ENCODE data around the gene BRMS1.

Gene BRMS1

DNA sequence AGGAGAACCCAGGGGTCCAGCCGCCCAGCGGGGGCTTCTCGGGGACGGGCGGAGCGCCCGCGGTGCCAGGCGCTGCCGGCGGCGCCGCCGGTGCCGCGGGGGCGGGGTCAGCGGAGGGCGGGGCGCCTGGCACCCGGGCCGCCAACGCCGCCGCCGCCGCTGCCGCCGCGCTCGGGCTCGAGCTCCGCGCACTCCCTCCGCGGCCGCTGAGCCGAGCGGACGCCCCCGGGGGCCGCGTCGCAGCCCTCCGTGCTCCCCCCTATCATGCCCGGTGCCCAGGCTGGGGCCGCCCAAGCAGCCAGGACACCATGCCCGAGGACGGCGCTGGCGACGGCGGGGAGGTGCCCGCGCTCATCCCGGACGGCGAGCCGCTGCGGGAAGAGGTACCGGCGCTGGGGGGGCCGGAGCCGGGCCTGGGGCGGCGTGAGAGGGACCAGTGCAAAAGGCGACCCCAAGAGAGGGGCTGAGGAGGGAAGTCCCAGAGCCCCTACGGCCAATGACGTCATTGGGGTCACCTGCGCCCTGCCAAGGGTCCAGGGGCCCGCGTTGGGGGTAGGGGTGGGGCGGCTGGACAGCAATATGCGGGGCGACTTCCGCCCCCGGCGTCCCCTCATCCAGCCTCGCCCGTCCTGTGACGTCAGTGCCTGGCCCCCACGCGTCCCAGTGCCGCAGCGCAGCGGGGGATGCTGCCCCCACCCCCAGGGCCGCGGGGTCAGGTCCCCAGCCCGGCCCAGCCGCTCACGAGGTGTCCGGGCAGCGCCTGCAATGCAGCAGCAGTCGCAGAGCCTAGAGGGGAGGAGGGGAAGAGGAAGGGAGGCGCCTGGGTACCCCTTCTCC is 53.0 kb downstream of the BRMS1 start, which contains the start of gene TMEM151A:
TSS of gene TMEM151A (plus strand) at position 189 of the 837 bp plus-strand sequence. CDS start at position 309, 120 bp downstream.
- H3K4me3 ChIP-seq (ENCODE audit: low read depth, low read length): peak within 1 kb of the TSS; percentile 60
- no peak for TF ChIP-seq CTCF (IDR thresholded peaks at IDR 0.05; ENCODE audit: low read depth, low read length)
- peak; percentile 56 for DNase-seq
- H3K4me1 ChIP-seq: peaks cover 5% of the 10 kb centered on the region
- H3K9me3 ChIP-seq: no peaks in the 10 kb centered on the region
- peaks cover under 1% of the 10 kb centered on the region; the same call in 1 of the 2 replicates for H3K36me3 ChIP-seq
- no peaks in the 10 kb centered on the region for H3K27me3 ChIP-seq

- Histone ChIP-seq H3K36me3 (peaks cover 3% of the 10 kb centered on the region; the same call in 1 of the 2 replicates), H3K4me1 (peaks cover 5% of the 10 kb centered on the region), H3K9me3 (no peaks in the 10 kb centered on the region), H3K4me3 (ENCODE audit: low read depth, low read length) (peak overlapping the region; percentile 60), H3K27me3 (no peaks in the 10 kb centered on the region)
- no peak for TF ChIP-seq CTCF (IDR thresholded peaks at IDR 0.05; ENCODE audit: low read depth, low read length)
- no peak for DNase-seq
Observed at GRCh38 chr11:66291303-66291705, 53.6 kb downstream of the BRMS1 start.

- no peaks in the 10 kb centered on the region for H3K27me3 ChIP-seq
- no peak for DNase-seq
- peaks cover 5% of the 10 kb centered on the region; the same call in 1 of the 2 replicates for H3K36me3 ChIP-seq
- no peaks in the 10 kb centered on the region for H3K9me3 ChIP-seq
- peaks cover 5% of the 10 kb centered on the region for H3K4me1 ChIP-seq
- peak overlapping the region; percentile 93 for H3K4me3 ChIP-seq (ENCODE audit: low read depth, low read length)
- TF ChIP-seq CTCF (IDR thresholded peaks at IDR 0.05; ENCODE audit: low read depth, low read length): no peak
Observed at GRCh38 chr11:66290330-66290621, 54.6 kb downstream of the BRMS1 start.

- H3K4me1 ChIP-seq: peaks cover 5% of the 10 kb centered on the region
- TF ChIP-seq CTCF (IDR thresholded peaks at IDR 0.05; ENCODE audit: low read depth, low read length): no peak
- peak overlapping the region; percentile 93 for H3K4me3 ChIP-seq (ENCODE audit: low read depth, low read length)
- H3K36me3 ChIP-seq: peaks cover 10% of the 10 kb centered on the region; the same call in 1 of the 2 replicates
- no peaks in the 10 kb centered on the region for H3K9me3 ChIP-seq
- H3K27me3 ChIP-seq: no peaks in the 10 kb centered on the region
- no peak for DNase-seq
Observed at GRCh38 chr11:66289548-66290329, 55.2 kb downstream of the BRMS1 start.

DNA sequence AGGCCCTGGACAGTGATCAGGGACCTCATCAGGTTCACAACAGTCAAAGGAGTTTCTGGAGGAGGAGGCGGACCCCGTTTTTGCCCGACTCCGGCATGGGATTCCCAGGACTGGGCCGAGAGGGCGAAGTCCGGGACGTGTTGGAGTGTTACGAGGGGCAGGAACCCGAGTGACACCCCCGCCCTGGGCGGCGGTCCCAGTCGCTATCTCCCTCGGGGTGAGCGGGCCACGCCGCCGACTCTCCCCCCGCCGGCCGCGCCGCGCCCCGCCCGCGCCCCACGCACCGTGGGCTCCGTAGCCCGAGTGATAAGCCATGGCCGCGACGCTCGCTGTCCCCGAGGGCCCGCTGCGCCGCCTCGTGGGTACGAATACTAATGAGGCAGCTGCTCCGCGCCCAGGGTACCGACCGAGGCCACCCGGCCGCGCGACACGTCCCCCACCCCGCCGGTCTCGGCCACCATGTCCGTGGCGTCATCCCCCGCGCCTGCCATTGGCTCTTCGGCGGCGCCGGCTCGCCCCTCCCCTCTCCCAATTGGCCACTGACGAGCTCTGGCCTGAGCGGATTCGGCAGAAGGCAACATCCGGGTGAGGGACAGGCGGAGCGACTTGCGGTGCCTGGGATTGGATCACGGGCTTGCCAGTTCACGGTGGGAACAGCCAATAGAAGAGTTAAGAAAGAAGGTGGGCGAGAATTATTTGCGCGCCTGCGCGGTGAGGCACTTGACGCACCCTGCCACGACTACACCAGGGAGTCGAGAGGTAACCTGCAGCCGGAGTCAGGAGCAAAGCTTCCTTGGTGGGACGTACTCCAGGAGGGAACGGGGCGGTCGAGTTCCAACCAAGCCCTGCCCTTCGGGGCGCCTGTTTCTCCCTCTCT is 56.0 kb downstream of the BRMS1 start, which contains the start of gene YIF1A:
TSS of gene YIF1A (minus strand) at position 473 of the 877 bp plus-strand sequence. CDS start at position 315, 158 bp downstream.
- DNase-seq: peak; percentile 100
- peaks cover 18% of the 10 kb centered on the region; the same call in 1 of the 2 replicates for H3K36me3 ChIP-seq
- no peaks in the 10 kb centered on the region for H3K9me3 ChIP-seq
- TF ChIP-seq CTCF (IDR thresholded peaks at IDR 0.05; ENCODE audit: low read depth, low read length): no peak
- no peaks in the 10 kb centered on the region for H3K27me3 ChIP-seq
- H3K4me1 ChIP-seq: peaks cover 5% of the 10 kb centered on the region
- peak within 1 kb of the TSS; percentile 93 for H3K4me3 ChIP-seq (ENCODE audit: low read depth, low read length)
